DND-41 (cell line): ENCODE measurements around the gene GPR132.
"Not testable (repeated sequence)": the region's sequence is repeated elsewhere in the genome, so short reads cannot be mapped to it uniquely, and the experiment has no call there.

Source experiments
- ATAC-seq: fragments of 200-7000 bp; cut with Tn5 transposase; 3 replicates; pipeline ENCODE4 v1.9.1; 2021; ENCODE audit warnings: low read depth; ENCODE audit not compliant: insufficient read depth
- DNase-seq: peaks from one replicate; pipeline ENCODE4 v3.0.0-alpha.2; 2020
- H2AFZ ChIP-seq: 2 replicates; pipeline ENCODE4 v1.6.0; 2012; ENCODE audit warnings: low read depth, low read length
- H3K27ac ChIP-seq: 2 replicates; pipeline ENCODE4 v1.5.1; 2012; ENCODE audit warnings: low read length, inconsistent platforms
- H3K27me3 ChIP-seq: fragments of 200-600 bp; sonication (generic); 2 replicates; pipeline ENCODE4 v1.6.0; 2012; ENCODE audit warnings: low read length, mild to moderate bottlenecking, inconsistent platforms; ENCODE audit not compliant: insufficient read depth, poor library complexity
- H3K36me3 ChIP-seq: 2 replicates; pipeline ENCODE4 v1.5.1; 2012; ENCODE audit warnings: low read length, inconsistent platforms; ENCODE audit not compliant: insufficient read depth
- H3K4me1 ChIP-seq: 2 replicates; pipeline ENCODE4 v1.5.1; 2012; ENCODE audit warnings: mild to moderate bottlenecking, low read length; ENCODE audit not compliant: insufficient read depth
- H3K4me2 ChIP-seq: 2 replicates; pipeline ENCODE4 v1.6.0; 2012; ENCODE audit warnings: mild to moderate bottlenecking, moderate library complexity, low read length, inconsistent platforms; ENCODE audit not compliant: insufficient read depth
- H3K4me3 ChIP-seq, 2 experiments: fragments of 200-600 bp in 1 of 2; shearing (Covaris generic) in 1 of 2; 2 replicates each; pipeline ENCODE4 v1.5.1; 2012 to 2016; ENCODE audit warnings: inconsistent platforms in 2 of 2, low read length in 2 of 2, mild to moderate bottlenecking in 2 of 2, low read depth in 1 of 2, moderate library complexity in 1 of 2
- H3K79me2 ChIP-seq: 2 replicates; pipeline ENCODE4 v1.6.0; 2012; ENCODE audit warnings: low read length, inconsistent platforms; ENCODE audit not compliant: insufficient read depth
- H3K9ac ChIP-seq: 2 replicates; pipeline ENCODE4 v1.6.0; 2012; ENCODE audit warnings: low read depth, mild to moderate bottlenecking, inconsistent platforms, low read length, moderate library complexity
- H3K9me3 ChIP-seq: 2 replicates; pipeline ENCODE4 v1.5.1; 2012; ENCODE audit warnings: low read length, moderate library complexity, mild to moderate bottlenecking, inconsistent platforms; ENCODE audit not compliant: insufficient read depth, severe bottlenecking
- H4K20me1 ChIP-seq: 2 replicates; pipeline ENCODE4 v1.6.0; 2012; ENCODE audit warnings: low read length; ENCODE audit not compliant: insufficient read depth
- CTCF ChIP-seq: IDR thresholded peaks from 2 replicates; pipeline ENCODE4 v1.5.1; 2012; ENCODE audit warnings: borderline replicate concordance, low read length, moderate library complexity, mild to moderate bottlenecking; ENCODE audit not compliant: poor library complexity, severe bottlenecking; ENCODE audit errors: extremely low read depth
- EZH2 ChIP-seq: IDR thresholded peaks from 3 replicates; pipeline ENCODE4 v1.6.1; 2012; ENCODE audit warnings: borderline replicate concordance, low read depth, mild to moderate bottlenecking, moderate library complexity, low read length, inconsistent platforms; ENCODE audit not compliant: severe bottlenecking

The GPR132 gene

GRCh38 chr14:105034315-105035039 is 30.8 kb downstream of the GPR132 start:
- Histone ChIP-seq H3K4me2 (no peak overlapping the region), H3K79me2 (no peaks in the 10 kb centered on the region), H3K9ac (no peak overlapping the region), H3K4me3 (no peak overlapping the region), H3K27me3 (no peaks in the 10 kb centered on the region), H3K4me1 (no peaks in the 10 kb centered on the region), H3K27ac (no peak overlapping the region), H2AFZ (no peak overlapping the region), H4K20me1 (no peaks in the 10 kb centered on the region), H3K9me3 (no peaks in the 10 kb centered on the region), H3K36me3 (no peaks in the 10 kb centered on the region)
- DNase-seq (no peak), ATAC-seq (no peak)
- TF ChIP-seq EZH2 (no peak), CTCF (no peak)

GRCh38 chr14:105033412-105033900 is 31.8 kb downstream of the GPR132 start:
- H3K36me3 ChIP-seq, H3K27me3 ChIP-seq, DNase-seq, H3K4me2 ChIP-seq, H3K9ac ChIP-seq, ATAC-seq, H3K9me3 ChIP-seq, H4K20me1 ChIP-seq, H2AFZ ChIP-seq, H3K79me2 ChIP-seq, H3K4me3 ChIP-seq, H3K4me1 ChIP-seq, H3K27ac ChIP-seq: not testable (repeated sequence)

- not testable (repeated sequence) for H3K9me3 ChIP-seq, H2AFZ ChIP-seq, H3K79me2 ChIP-seq, H3K9ac ChIP-seq, H3K27ac ChIP-seq, DNase-seq, H3K27me3 ChIP-seq, H4K20me1 ChIP-seq, ATAC-seq, H3K4me1 ChIP-seq, H3K4me3 ChIP-seq, H3K36me3 ChIP-seq, H3K4me2 ChIP-seq
These were observed 32.8 kb downstream of the GPR132 start for GRCh38 chr14:105032451-105032901.

- Histone ChIP-seq H3K27ac (no peak overlapping the region), H3K79me2 (no peaks in the 10 kb centered on the region), H2AFZ (no peak overlapping the region), H3K9ac (no peak overlapping the region), H3K4me3 (no peak overlapping the region), H3K4me2 (no peak overlapping the region), H4K20me1 (no peaks in the 10 kb centered on the region), H3K4me1 (no peaks in the 10 kb centered on the region), H3K27me3 (no peaks in the 10 kb centered on the region), H3K36me3 (no peaks in the 10 kb centered on the region), H3K9me3 (no peaks in the 10 kb centered on the region)
- ATAC-seq (no peak), DNase-seq (no peak)
- TF ChIP-seq CTCF (no peak), EZH2 (no peak)
These were observed 34.3 kb downstream of the GPR132 start for GRCh38 chr14:105030836-105031396.
